Measurements from ENCODE around the gene TSPAN18.

Gene TSPAN18

DNA sequence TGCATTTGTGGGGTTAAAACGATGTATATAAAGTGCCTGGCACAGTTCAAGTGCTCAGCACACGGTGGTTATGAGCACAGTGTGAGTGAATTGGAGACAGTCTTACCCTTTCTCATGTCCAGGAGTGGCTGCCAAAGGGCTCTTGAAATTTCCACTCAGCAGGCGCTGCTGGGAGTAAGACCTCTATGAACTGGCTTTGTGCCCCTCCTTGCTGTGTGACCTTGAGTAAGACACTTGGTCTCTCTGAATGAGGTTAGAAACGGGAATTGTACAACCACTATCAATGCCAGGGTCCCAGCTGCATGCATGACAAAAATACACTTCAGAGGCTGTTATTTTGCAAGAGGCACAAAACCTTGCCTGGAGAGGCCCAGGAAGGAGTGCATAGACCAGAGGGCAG is 86.6 kb downstream of the TSPAN18 start:
- no peaks in the 10 kb centered on the region for H3K4me1 ChIP-seq (ENCODE audit: control insufficient read depth, low read length)
- H3K36me3 ChIP-seq (ENCODE audit: control insufficient read depth, low read length), result no peaks in the 10 kb centered on the region
- no peak overlapping the region for H3K27ac ChIP-seq (ENCODE audit: low read depth, low read length)
- H4K20me1 ChIP-seq (ENCODE audit: control insufficient read depth, insufficient read depth, low read depth, low read length), result no peaks in the 10 kb centered on the region
- TF ChIP-seq, protein P1, sequence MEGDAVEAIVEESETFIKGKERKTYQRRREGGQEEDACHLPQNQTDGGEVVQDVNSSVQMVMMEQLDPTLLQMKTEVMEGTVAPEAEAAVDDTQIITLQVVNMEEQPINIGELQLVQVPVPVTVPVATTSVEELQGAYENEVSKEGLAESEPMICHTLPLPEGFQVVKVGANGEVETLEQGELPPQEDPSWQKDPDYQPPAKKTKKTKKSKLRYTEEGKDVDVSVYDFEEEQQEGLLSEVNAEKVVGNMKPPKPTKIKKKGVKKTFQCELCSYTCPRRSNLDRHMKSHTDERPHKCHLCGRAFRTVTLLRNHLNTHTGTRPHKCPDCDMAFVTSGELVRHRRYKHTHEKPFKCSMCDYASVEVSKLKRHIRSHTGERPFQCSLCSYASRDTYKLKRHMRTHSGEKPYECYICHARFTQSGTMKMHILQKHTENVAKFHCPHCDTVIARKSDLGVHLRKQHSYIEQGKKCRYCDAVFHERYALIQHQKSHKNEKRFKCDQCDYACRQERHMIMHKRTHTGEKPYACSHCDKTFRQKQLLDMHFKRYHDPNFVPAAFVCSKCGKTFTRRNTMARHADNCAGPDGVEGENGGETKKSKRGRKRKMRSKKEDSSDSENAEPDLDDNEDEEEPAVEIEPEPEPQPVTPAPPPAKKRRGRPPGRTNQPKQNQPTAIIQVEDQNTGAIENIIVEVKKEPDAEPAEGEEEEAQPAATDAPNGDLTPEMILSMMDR (IDR thresholded peaks at IDR 0.05; ENCODE audit: low read depth, low read length, poor library complexity, severe bottlenecking), result no peak
- TF ChIP-seq EZH2phosphoT487 (IDR thresholded peaks at IDR 0.05; ENCODE audit: borderline replicate concordance, low read length), result no peak
- no peak overlapping the region for H3K4me2 ChIP-seq (ENCODE audit: low read length)
- no peaks in the 10 kb centered on the region for H3F3A ChIP-seq (ENCODE audit: control insufficient read depth, insufficient read depth)
- no peaks in the 10 kb centered on the region for H3K9me2 ChIP-seq (replicated peaks; ENCODE audit: control insufficient read depth, low read length)
- H3K27me3 ChIP-seq (ENCODE audit: control insufficient read depth, low read length), result no peaks in the 10 kb centered on the region
- H3K79me2 ChIP-seq (ENCODE audit: control insufficient read depth, low read length), result no peaks in the 10 kb centered on the region
- no peaks in the 10 kb centered on the region for H3K9me3 ChIP-seq (ENCODE audit: control insufficient read depth, insufficient read depth, low read length)
- H3K4me3 ChIP-seq (ENCODE audit: low read length), result no peak overlapping the region

DNA sequence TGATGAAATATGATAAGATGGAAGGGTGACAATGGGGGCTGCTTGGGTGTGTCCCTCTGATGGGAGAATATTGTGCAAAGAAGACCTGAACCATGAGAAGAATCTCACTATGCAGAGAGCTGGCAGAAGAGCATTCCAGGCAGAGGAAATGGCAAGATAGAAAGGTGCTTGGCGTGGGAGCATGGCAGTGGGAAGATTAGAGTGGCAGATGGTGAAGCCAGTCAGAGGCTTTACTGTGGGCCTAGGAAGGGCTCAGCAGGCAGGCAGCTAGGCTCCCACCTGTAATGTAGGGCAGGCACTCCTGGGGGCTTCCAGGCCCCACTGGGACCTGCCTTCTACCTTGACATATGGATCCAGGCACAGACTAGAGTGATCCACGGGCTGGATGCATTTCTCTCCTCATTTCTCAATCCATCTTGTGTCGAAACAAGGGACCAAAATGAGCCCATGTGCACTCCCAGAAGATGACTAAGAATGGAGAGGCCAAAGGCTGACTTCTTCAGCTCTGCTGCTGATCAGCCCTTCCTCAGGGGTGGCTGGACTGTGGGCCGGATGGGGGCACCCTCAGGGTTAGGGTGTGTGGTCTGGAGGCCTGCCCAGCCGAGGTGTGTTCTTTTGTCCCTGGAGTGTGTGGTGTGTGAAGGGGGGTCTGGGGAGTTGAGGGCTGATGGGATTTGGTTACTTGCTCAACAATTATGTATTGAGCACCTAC is 88.3 kb downstream of the TSPAN18 start:
- Histone ChIP-seq H3K4me3 (ENCODE audit: low read length) (no peak overlapping the region), H3F3A (ENCODE audit: control insufficient read depth, insufficient read depth) (no peaks in the 10 kb centered on the region), H3K9me3 (ENCODE audit: control insufficient read depth, insufficient read depth, low read length) (no peaks in the 10 kb centered on the region)

GRCh38 chr11:44815917-44816456 is 89.2 kb downstream of the TSPAN18 start:
- H3K79me2 ChIP-seq (ENCODE audit: control insufficient read depth, low read length), result no peaks in the 10 kb centered on the region
- H3K36me3 ChIP-seq (ENCODE audit: control insufficient read depth, low read length), result no peaks in the 10 kb centered on the region
- H3K27me3 ChIP-seq (ENCODE audit: control insufficient read depth, low read length), result no peaks in the 10 kb centered on the region
- no peak for TF ChIP-seq EZH2phosphoT487 (IDR thresholded peaks at IDR 0.05; ENCODE audit: borderline replicate concordance, low read length)
- TF ChIP-seq, protein P1 (IDR thresholded peaks at IDR 0.05; ENCODE audit: low read depth, low read length, poor library complexity, severe bottlenecking), result no peak
- no peaks in the 10 kb centered on the region; the same call in 1 of the 2 replicates for H4K20me1 ChIP-seq (ENCODE audit: control insufficient read depth, insufficient read depth, low read depth, low read length)
- H3K4me2 ChIP-seq (ENCODE audit: low read length), result no peak overlapping the region
- no peak overlapping the region for H3K27ac ChIP-seq (ENCODE audit: low read depth, low read length)
- H3K4me3 ChIP-seq (ENCODE audit: low read length), result no peak overlapping the region
- H3K9me3 ChIP-seq (ENCODE audit: control insufficient read depth, insufficient read depth, low read length), result no peaks in the 10 kb centered on the region
- no peaks in the 10 kb centered on the region for H3F3A ChIP-seq (ENCODE audit: control insufficient read depth, insufficient read depth)
- no peaks in the 10 kb centered on the region for H3K9me2 ChIP-seq (replicated peaks; ENCODE audit: control insufficient read depth, low read length)
- H3K4me1 ChIP-seq (ENCODE audit: control insufficient read depth, low read length), result no peaks in the 10 kb centered on the region

More for the DNA sequence above, 88.3 kb downstream of the TSPAN18 start:
- H3K4me1 ChIP-seq (ENCODE audit: control insufficient read depth, low read length), result no peaks in the 10 kb centered on the region
- no peaks in the 10 kb centered on the region; the same call in 1 of the 2 replicates for H4K20me1 ChIP-seq (ENCODE audit: control insufficient read depth, insufficient read depth, low read depth, low read length)
- no peaks in the 10 kb centered on the region for H3K27me3 ChIP-seq (ENCODE audit: control insufficient read depth, low read length)
- TF ChIP-seq, protein P1 (IDR thresholded peaks at IDR 0.05; ENCODE audit: low read depth, low read length, poor library complexity, severe bottlenecking), result no peak
- no peak for TF ChIP-seq EZH2phosphoT487 (IDR thresholded peaks at IDR 0.05; ENCODE audit: borderline replicate concordance, low read length)
- no peak overlapping the region for H3K4me2 ChIP-seq (ENCODE audit: low read length)
- no peaks in the 10 kb centered on the region for H3K9me2 ChIP-seq (replicated peaks; ENCODE audit: control insufficient read depth, low read length)
- H3K36me3 ChIP-seq (ENCODE audit: control insufficient read depth, low read length), result no peaks in the 10 kb centered on the region
- no peak overlapping the region for H3K27ac ChIP-seq (ENCODE audit: low read depth, low read length)
- no peaks in the 10 kb centered on the region for H3K79me2 ChIP-seq (ENCODE audit: control insufficient read depth, low read length)

All from DOHH2 (cell line).